Heart left ventricle (tissue), 16 donors: Measurements from ENCODE around the gene SIL1. TPM values are rescaled to one million over a fixed set of nuclear protein-coding genes. Genes with fewer than 3 reads are reported as not detected.

Experiments used
- ATAC-seq, 4 donors: fragments of 200-7000 bp; cut with Tn5 transposase; one replicate each; pipeline ENCODE4 v1.9.1; 2020 to 2022; ENCODE audit warnings: moderate library complexity in 4 of 4, mild to moderate bottlenecking in 3 of 4, moderate number of reproducible peaks in 1 of 4
- DNase-seq, 5 donors: peaks; one replicate each; pipeline ENCODE4 v3.0.0-alpha.2; 2020
- H3K27ac ChIP-seq, 12 donors: fragments of 200-600 bp; sonication (generic) in 4 of 12; one replicate each; pipeline versions ENCODE4 v1.5.0 to v1.8.0; 2016 to 2022; ENCODE audit warnings: mild to moderate bottlenecking in 2 of 12
- H3K27me3 ChIP-seq, 9 donors: fragments of 200-600 bp; sonication (generic) in 2 of 9; one replicate each; pipeline versions ENCODE4 v1.5.1 to v1.8.0; 2016 to 2022; ENCODE audit warnings: mild to moderate bottlenecking in 3 of 9
- H3K36me3 ChIP-seq, 9 donors: fragments of 200-600 bp; sonication (generic) in 2 of 9; one replicate each; pipeline versions ENCODE4 v1.5.0 to v1.8.0; 2018 to 2022; ENCODE audit warnings: mild to moderate bottlenecking in 2 of 9
- H3K4me1 ChIP-seq, 12 donors: fragments of 200-600 bp; sonication (generic) in 4 of 12; one replicate each; pipeline versions ENCODE4 v1.5.0 to v1.8.0; 2016 to 2022; ENCODE audit warnings: mild to moderate bottlenecking in 3 of 12
- H3K4me3 ChIP-seq, 12 donors: fragments of 200-600 bp; sonication (generic) in 4 of 12; one replicate each; pipeline versions ENCODE4 v1.5.0 to v1.8.0; 2017 to 2022; ENCODE audit warnings: mild to moderate bottlenecking in 9 of 12, moderate library complexity in 4 of 12
- H3K9me3 ChIP-seq, 12 donors: fragments of 200-600 bp; sonication (generic) in 4 of 12; one replicate each; pipeline versions ENCODE4 v1.5.0 to v1.8.0; 2016 to 2022; ENCODE audit warnings: mild to moderate bottlenecking in 1 of 12
- CTCF ChIP-seq, 12 donors: fragments of 200-600 bp; sonication (generic) in 4 of 12; IDR thresholded peaks; one replicate each; pipeline versions ENCODE4 v1.5.0 to v1.8.0; 2018 to 2022; ENCODE audit warnings: antibody characterized with exemption in 12 of 12, mild to moderate bottlenecking in 5 of 12
- POLR2A ChIP-seq, 2 donors: fragments of 450-650 bp; IDR thresholded peaks; one replicate each; pipeline ENCODE4 v1.6.1; 2017; ENCODE audit warnings: antibody characterized with exemption in 2 of 2, mild to moderate bottlenecking in 2 of 2, moderate library complexity in 2 of 2
- WGBS, 4 donors: extraction: QIAGEN DNeasy Blood & Tissue Kit in 2 of 4; methylation state at CpG; one replicate each; pipeline versions ENCODE4 v1.1.5 to v1.1.7; 2013 to 2018; 5-methylcytosine and 5-hydroxymethylcytosine counted together
- intact Hi-C, 10 donors: fragments of 100-400 bp; cut with DNase I; formaldehyde crosslinking; loops; one replicate each; pipeline versions ENCODE4 v1.11.1 to v1.14.2; 2022
- polyA plus RNA-seq, 2 donors: library from polyadenylated mRNA; stranded (reverse); fragments of 200-250 nt; gene quantifications; one replicate each; pipeline ENCODE4 v1.2.3, GENCODE V29; 2013
- total RNA-seq, 9 donors: library from RNA; depleted of rRNA in 2 of 9; stranded (reverse); fragments of >200 nt in 2 of 9; fragmentation: NEBNext Ultra II Directional in 3 of 9; extraction: Animal tissue kit (Norgen Biotek cat#: 25700) in 3 of 9; gene quantifications; one replicate each; pipeline versions ENCODE4 v1.1.0 to v1.2.4, GENCODE V29; 2016 to 2023
- donor health status: ischemic (EF 13 %, LVEDD 7.1; RV severe dilation, severe dysfunction).
- donor health status: healthy with polysubstance abuse.
- donor health status: DM: no; HTN: yes; CAD: no.
- donor health status: DM: no; HTN: no; CAD: no.
- donor health status: ischemic (EF 25% LVEDD 6.9; RV normal size, moderate dysfunction).
- donor health status: ischemic (EF 25% LVEDD 5.7; RV mildly dilated, moderate dysfunction).
- donor health status: healthy.
- donor health status: DM: yes; HTN: yes; CAD: no.
- donor health status: ischemic (EF 35%, LVEDD 5.7; RV mildly dilated, moderate dysfunction).
- donor health status: nonischemic (EF 11% LVEDD 7.7; RV severe dilation, severe dysfunction).
- donor health status: DM: yes; HTN: yes; CAD: no.
- donor health status: PGD.
- donor health status: ischemic (EF 29% LVEDD 5.4; RV normal size, mild dysfunction).
- donor health status: nonischemic (EF 23%, LVEDD 6.1; RV moderate dilation, normal function).

SIL1 gene
- total and polyA plus RNA-seq, 11 donors: 33.8 to 341 (median 40.2) TPM

GRCh38 chr5:138990986-138991590 is 207.1 kb downstream of the SIL1 start:
- 92 to 98% (median 96%) methylated on average over 4 of the region's 4 CpGs for WGBS, 4 donors

GRCh38 chr5:138989720-138990119 is 208.4 kb downstream of the SIL1 start:
- 94 to 97% (median 95%) methylated on average over 6 of the region's 6 CpGs for WGBS, 4 donors
- H3K27ac ChIP-seq: no peak overlapping the region
- DNase-seq (peak in 1 of 5 donors; percentile 1), ATAC-seq (no peak)
- intact Hi-C loops: no loop called here
- TF ChIP-seq CTCF (IDR thresholded peaks at IDR 0.05): no peak
- H3K4me1 ChIP-seq: peaks cover 0 to 8% (median 0%) of the 10 kb centered on the region in 12 donors
- no peaks in the 10 kb centered on the region for H3K36me3 ChIP-seq
- H3K27me3 ChIP-seq: no peaks in the 10 kb centered on the region
- no peak overlapping the region for H3K4me3 ChIP-seq
- H3K9me3 ChIP-seq: no peaks in the 10 kb centered on the region

More at GRCh38 chr5:138990986-138991590, 207.1 kb downstream of the SIL1 start:
- peaks cover 0 to 3% (median 0%) of the 10 kb centered on the region in 12 donors for H3K9me3 ChIP-seq
- TF ChIP-seq POLR2A (IDR thresholded peaks at IDR 0.05): no peak
- no peak for TF ChIP-seq CTCF (IDR thresholded peaks at IDR 0.05)
- H3K27me3 ChIP-seq: no peaks in the 10 kb centered on the region
- no peak overlapping the region for H3K4me3 ChIP-seq
- ATAC-seq: no peak
- no peaks in the 10 kb centered on the region for H3K36me3 ChIP-seq
- H3K4me1 ChIP-seq: no peaks in the 10 kb centered on the region
- no peak overlapping the region for H3K27ac ChIP-seq
- intact Hi-C loops: no loop called here
- no peak for DNase-seq

GRCh38 chr5:138986186-138986800 is 211.9 kb downstream of the SIL1 start:
- no peak for TF ChIP-seq CTCF (IDR thresholded peaks at IDR 0.05)
- TF ChIP-seq POLR2A (IDR thresholded peaks at IDR 0.05): no peak
- WGBS, 4 donors: 91 to 96% (median 96%) methylated on average over 5 of the region's 5 CpGs
- ATAC-seq (no peak), DNase-seq (no peak)
- intact Hi-C loops: no loop called here
- Histone ChIP-seq H3K27ac (no peak overlapping the region), H3K9me3 (no peaks in the 10 kb centered on the region), H3K36me3 (no peaks in the 10 kb centered on the region), H3K27me3 (no peaks in the 10 kb centered on the region), H3K4me3 (no peak overlapping the region), H3K4me1 (peaks cover 0 to 18% (median 5%) of the 10 kb centered on the region in 12 donors)

- DNase-seq (no peak), ATAC-seq (peak in 2 of 4 donors; percentile 9 to 29)
- no peak for TF ChIP-seq CTCF (IDR thresholded peaks at IDR 0.05)
- TF ChIP-seq POLR2A (IDR thresholded peaks at IDR 0.05): no peak
- Histone ChIP-seq H3K27me3 (no peaks in the 10 kb centered on the region), H3K4me1 (peaks cover 0 to 20% (median 5%) of the 10 kb centered on the region in 12 donors), H3K4me3 (no peak overlapping the region), H3K9me3 (no peaks in the 10 kb centered on the region), H3K27ac (no peak overlapping the region), H3K36me3 (no peaks in the 10 kb centered on the region)
- WGBS, 4 donors: 73 to 91% (median 77%) methylated on average over 6 of the region's 6 CpGs
- intact Hi-C loops: no loop called here
These were observed 212.5 kb downstream of the SIL1 start for GRCh38 chr5:138985683-138986082.
